Measurements from ENCODE around the gene LYPD6.

LYPD6 gene

DNA sequence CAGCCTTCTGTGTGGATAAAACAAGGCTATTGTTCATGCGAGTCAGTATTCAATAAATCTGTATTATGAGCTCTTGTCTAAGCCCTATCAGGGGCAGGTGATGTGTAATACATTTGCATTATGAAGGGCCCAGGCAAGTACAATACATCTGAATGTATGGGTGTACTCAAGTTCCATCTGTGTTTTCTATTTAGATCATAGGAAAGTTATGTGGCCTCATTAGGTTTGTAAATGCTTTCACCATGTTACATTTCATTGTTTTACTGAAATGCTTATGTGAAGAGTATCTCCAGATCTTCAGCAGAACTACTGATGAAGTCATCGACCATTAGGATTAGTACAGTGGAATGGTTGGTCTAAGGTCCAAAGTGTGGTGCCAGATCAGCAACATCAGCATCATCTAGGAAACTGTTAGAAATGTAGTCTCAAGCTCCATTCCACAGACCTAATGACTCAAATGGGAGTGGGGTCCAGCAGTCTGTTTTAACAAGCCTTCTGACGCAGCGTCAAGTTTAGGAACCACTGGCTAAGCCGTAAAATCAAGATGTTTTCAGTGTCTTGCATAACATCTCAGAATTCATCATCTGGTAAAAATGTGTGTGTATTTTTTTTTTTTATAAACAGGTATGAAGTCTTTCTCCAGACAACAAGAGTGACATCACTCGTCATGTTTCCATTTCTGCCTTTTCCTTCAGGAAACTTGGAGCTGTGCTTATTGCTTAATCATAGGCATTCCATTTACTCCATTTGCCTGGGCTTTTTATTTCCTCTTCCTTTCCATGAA lies 80.5 kb downstream of the LYPD6 start:
- DNase-seq, result no peak

DNA sequence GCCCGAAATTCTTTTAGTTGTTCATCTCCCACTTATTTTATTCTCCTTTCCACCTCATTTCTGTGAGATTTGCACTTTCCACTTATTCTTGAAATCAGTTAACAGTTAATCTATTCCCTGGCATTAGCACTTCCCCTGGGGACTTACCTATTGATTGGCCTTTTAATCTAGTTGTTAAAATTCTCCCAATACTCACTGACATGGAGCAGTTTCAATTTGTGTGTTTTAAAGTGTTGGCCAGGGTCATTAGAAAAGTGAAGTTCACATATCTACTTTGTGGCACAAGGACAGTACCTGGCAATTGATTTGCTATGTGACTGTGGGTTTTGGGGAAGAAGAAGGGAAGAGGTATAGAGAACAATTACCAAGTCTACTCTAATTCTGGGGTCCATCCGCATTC lies 83.1 kb downstream of the LYPD6 start:
- DNase-seq, result no peak

GRCh38 chr2:149415086-149415485 lies 84.7 kb downstream of the LYPD6 start:
- no peak for DNase-seq

GRCh38 chr2:149418065-149418464 lies 87.7 kb downstream of the LYPD6 start:
- DNase-seq, result no peak

DNA sequence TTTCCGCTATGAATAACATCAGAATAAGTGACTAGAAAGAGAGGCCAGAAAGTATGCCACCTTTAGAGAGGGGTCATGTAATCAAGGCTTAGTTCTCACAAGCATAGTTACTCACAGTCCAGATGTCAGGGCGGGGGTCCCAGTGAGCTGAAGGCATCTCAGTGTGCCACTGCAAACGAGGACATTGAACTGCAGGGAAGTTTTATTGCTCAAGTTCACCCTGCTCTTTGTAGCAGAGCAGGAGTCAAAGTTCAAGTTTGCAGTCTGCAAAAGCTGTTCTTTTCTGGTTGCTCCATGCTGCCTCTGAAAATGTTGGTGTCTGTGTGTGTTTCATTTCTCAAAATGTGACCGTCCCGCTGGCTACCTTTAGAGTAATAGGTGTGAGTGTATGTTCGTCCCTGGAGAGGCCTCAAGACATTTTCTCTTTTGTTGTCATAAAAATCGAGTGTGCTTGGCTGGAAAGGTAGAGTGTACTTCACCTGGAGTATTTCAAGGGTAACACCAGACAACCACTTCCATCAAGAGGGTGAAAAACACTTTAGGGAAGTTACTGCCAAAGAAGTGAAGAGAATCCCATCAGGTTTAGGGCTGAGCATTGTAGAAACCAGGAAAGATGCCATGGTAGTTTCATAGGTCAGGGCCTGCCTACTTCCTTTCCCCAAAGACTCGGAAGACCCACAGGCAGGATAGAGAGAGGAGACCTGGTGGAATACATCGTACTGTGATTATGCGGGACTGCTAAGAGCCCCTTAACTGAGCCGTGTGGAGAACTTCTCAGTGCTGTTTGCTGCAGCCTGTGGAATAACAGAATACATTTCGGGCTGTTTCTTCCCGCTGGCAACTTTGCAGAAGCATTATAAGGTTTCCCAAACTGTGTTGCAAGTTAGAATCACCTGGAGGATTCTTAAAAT lies 89.9 kb downstream of the LYPD6 start:
- DNase-seq, result no peak

- no peak for DNase-seq
Measured at GRCh38 chr2:149421791-149422190, 91.4 kb downstream of the LYPD6 start.

DNA sequence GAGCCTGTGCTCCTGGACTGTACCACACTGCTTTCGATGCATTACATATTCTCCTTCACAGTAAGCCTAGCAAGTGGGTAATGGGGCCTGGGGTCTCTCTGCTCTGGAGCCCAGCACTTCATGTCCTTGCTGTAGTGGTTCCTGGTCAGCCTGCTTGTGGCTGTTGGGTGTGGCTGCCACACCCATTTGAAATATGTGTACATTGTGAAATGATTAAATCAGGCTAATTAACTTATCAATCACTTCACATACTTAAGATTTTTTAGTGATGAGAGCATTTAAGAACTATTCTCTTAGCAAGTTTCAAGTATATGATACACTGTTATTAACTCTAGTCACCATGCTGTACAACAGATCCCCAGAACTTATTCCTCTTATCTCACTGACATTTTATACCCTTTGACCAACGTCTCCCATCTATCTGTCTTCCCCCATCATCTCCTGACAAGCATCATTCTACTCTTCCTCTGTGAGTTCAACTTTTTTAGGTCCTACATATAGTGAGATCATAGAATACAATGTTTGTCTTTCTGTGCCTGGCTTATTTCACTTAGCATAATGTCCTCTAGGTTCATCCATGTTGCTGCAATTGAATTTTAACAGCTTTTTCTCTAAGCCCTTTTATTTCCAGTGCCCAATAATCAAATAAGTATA lies 92.1 kb downstream of the LYPD6 start:
- DNase-seq, result no peak

DNA sequence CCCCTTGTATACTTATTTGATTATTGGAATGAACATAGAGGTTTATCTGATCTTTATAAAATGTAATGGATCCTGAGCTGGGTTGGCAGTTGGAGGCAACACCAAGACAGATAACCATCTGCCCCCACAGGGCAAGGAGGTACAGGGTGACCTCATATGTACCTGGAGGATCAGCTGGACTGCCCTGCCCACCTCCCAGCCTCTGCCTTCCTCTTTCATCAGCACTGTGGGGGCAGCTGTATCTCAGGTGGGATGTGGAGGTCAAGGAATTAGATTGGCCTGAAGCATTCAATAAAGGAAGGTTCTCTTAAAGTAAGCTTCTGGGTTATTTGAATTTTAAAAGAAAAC lies 92.6 kb downstream of the LYPD6 start:
- no peak for DNase-seq

- DNase-seq, result no peak
Measured at GRCh38 chr2:149423630-149424029, 93.2 kb downstream of the LYPD6 start.

DNA sequence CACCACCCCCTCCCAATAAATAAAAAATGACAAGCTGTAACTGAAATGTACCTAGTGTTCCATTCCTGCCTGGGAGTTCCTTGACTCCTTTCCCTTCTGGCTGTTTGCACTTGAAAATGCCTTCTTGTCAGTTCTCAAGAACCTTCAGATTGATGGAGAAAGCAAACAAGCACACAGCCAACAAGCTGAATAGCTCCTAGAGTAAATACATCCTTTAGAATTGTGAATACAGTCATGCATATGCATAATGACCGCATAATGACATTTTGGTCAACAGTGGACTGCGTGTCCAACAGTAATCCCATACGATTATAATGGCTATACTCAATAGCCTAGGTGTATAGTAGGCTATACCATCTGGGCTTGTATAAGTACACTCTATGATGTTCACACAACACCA lies 97.0 kb downstream of the LYPD6 start:
- DNase-seq, result no peak

DNA sequence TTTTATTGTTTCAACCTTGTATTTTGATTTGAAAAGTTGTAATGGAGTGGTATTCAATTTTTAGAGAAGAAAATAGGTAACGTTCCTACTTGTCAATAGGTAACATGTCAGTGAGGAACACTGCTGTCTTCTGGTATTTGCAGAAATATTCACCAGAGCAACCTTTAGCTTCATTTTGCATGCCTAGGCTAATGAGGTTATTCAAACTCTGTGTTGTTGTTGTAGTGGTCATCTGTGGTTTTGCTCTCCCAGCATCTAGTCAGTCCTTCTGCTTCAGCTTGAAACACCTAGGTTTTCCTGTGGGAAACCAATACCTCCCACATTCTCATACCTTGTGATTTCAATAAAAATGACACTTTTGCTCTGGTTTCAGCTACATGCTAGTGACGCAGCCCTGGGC lies 98.4 kb downstream of the LYPD6 start:
- DNase-seq, result no peak

DNA sequence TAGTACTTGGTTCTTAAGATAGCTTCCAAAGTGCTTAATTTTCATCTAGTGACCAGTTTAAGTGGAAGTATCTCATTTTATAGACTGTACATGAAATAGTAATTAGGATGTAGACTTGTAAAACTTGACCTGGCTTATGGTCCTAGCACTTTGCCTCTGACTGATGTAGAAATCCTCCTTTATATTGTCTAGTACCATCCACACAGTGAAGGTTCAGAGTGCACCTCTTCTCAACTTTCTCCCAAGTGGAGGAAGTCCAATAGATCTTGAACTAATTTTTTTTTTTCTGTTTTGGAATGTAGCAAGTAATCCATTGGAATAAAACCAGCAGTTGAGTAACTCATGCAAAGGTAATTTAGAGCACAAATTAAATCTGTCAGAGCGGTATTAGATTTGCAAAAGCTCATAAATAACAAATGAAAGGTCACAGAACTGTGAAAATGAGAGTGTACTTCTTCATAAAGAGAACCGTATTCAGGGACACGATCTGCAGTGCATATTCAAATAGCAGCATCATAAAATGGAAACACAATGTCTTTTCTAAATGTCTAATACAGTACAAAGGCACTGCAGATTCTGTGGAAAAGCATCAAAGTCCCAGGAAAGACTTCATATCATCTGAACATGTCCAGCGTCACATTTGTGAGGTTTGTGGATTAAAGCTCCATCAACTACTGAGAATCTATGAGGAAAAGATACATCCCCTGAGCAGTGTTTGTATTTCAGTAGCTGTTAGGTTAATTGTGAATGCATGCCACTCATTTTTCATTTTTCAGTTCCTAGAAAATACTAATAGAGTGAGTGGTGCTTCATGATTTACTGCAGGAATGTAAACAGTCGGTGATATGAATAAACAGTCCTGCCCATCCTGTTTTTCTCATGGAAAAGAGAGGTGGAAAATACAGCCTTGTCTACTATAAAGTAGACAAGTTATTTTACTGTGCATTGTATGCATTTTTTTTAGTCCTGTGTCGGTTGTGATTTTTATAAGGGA lies 100.7 kb downstream of the LYPD6 start:
- DNase-seq, result no peak

- DNase-seq, result no peak
Measured at GRCh38 chr2:149438330-149438960, 108.1 kb downstream of the LYPD6 start.

DNA sequence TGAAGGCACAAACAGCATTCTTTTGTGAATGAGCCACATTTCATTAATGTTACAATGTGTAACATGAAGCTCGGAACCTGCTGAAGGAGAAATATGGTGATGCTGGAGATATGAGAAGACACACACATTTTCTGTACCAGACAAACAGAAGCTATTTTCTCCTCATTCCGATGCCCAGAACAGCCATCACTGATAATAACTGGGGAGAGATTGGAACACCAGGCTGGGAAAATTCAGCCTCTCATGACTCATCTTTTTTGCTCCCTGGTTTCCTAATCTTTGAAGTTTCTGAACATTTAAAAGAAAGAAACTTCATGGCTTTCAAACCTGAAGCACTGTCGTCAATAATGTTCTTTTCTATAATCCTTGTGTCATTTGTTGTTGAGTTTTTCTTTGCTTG lies 110.9 kb downstream of the LYPD6 start:
- DNase-seq, result no peak

DNA sequence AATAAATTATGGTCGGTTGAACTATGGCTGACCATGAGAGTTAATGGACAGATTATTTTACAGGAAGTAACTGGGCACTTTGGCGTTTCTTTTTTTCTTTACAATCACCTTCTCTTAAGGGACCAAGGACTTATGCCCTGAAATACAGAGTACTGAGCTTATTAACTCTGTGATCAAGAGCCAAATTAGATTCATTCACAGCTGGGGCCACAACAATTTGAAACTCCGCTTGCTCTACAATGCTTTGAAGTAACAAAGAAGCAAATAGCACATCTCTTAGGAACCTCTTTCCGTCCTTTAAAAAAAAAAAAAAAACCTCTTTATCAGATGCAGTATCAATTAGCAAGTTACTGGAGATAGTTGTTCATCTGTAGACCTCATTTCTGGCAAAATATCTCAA lies 112.0 kb downstream of the LYPD6 start:
- DNase-seq, result no peak

- DNase-seq, result no peak
Measured at GRCh38 chr2:149443150-149443549, 112.8 kb downstream of the LYPD6 start.

DNA sequence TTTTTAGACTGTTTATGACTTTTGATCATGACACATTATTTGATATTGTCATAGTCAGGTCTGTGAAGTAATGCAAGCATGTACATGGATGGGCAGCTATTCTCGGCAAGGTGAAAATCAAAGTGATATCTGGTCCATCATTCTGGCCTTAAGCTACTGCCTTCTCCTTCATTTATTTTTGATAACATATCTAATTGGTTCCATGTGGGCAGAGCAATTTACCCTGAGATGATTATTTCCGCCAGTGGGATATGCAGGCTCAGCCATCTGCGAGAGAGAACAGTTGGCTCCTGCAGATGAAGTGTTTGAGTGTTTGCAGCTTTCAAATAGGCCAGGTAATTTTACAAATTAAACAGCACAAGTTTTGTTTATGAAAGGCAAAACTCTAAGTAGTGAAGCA lies 116.4 kb downstream of the LYPD6 start:
- no peak for DNase-seq

DNA sequence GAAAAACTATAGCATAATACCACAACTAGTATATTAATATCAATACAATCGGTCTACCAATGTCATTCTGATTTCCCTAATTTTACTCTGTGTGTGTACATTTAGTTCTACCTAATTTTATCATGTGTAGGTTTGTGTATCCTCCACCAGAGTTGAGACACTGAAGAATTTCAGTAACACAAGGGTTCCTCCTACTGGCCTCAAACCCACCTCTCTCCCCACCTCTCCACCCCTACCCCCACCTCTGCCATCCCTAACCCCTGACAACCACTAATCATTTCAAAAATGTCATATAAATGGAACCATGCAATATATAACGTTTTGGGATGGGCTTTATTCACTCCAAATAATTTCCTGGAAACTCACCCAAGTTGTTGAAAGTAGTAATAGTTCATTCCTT lies 117.9 kb downstream of the LYPD6 start:
- no peak for DNase-seq

DNA sequence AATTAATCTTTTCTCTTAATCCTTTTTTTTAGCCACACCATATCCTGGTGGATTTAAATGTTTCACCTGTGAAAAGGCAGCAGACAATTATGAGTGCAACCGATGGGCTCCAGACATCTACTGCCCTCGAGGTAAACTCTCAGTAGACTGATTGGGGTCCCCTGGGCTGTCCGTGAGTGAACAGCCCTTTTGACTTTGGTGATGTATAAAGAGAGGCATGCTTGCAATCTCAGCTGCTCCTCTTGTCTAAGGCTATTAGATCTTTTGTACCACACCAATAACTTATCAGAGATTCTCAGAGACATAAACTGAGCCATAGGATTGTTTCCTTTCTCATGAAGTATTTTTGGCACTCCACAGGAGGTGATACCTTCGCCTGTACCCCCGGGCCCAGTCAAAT lies 118.6 kb downstream of the LYPD6 start:
- no peak for DNase-seq

DNA sequence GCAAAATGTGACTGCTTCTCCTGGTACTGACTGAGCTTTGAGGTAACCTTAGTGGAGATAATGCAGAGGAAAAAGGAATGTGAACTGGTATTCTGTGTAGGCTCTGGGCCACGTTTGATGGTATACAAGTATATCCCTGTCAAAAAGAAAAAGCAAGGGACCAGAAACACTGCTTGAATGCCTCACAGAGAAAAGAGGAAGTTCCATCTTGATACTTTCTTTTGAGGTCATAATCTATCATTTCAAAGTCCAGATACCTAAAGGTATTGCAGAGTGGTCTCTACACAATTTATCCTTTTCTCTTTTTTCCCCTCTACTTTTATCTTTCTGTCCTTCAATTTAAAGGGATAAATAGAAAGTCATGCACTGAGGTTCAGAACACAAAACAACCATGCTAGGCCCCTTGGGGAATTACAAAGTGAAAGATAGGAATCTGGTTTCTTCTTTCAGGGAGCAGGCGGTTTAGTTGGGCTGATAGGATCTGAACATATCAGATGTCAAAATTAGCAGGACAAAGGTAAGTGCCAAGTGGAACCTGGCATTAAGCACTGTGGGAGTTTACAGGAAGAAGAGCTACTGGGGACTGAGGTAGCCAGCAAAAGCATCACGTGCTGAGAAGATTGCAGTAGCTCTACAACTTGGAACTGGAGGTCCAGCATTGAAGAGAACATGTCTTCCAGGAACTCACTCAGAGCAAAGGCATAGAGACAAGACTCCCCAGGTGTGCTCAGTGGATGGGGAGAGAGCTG lies 121.2 kb downstream of the LYPD6 start:
- no peak for DNase-seq

DNA sequence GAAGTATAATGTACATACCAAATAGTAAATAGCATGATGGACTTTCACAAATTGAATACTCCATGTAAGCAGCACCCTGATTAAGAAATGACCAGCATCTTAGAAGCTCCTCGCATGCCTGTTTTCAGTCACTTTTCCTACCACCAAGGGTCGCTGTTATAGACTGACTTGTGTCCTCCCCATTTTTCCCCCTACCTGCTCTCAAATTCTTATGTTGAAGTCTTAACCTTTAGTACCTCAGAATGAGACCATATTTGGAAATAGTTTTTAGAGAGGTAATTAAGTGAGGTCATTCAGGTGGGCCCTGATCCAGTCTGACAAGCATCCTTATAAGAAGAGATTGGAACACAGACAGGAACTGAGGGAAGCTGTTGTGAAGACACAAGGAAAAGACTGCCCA lies 125.9 kb downstream of the LYPD6 start:
- DNase-seq, result no peak
